ENCODE results near the gene TJP2.

TJP2 gene

DNA sequence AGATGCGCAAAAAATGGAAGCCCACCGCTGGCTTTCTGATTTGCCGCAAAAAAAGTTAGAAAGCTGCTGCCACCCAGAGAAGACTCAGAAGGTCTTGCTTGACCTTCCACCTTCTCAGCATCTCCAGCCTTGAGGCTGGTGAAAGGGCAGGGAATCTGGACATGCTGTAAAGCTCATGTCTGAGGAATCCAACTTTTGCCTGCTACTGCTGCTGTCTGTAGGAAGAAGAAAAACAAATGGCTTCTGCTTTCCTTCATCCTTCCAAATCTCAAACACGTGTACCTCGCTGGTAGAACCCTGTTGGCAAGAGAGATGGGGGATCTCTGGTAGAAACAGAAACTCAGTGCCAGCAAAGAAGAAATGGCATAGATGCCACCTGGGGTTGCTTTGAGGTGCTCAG is 10.2 kb downstream of the TJP2 start:
- H3K9ac ChIP-seq (ENCODE audit: low read depth, low read length, poor library complexity) = no peak overlapping the region
- H3K4me2 ChIP-seq (ENCODE audit: insufficient read depth, low read length, poor library complexity, severe bottlenecking) = no peak overlapping the region
- H3K4me3 ChIP-seq (ENCODE audit: low read length in 2 of 2) = no peak overlapping the region
- H3K4me1 ChIP-seq (ENCODE audit: control insufficient read depth in 2 of 2, insufficient read depth in 1 of 2, low read depth in 1 of 2, low read length in 2 of 2) = no peaks in the 10 kb centered on the region
- no peak overlapping the region for H2BK12ac ChIP-seq (ENCODE audit: low read length)
- no peak overlapping the region for H4K91ac ChIP-seq (ENCODE audit: low read depth, low read length, poor library complexity)
- H4K8ac ChIP-seq (ENCODE audit: low read depth, low read length) = no peak overlapping the region
- no peak overlapping the region for H3K18ac ChIP-seq (ENCODE audit: low read length)
- no peak overlapping the region for H2BK15ac ChIP-seq (ENCODE audit: low read length)
- H2BK5ac ChIP-seq (ENCODE audit: low read length) = no peak overlapping the region
- H3K27ac ChIP-seq (replicated peaks; ENCODE audit: low read length) = no peak overlapping the region
- DNase-seq (ENCODE audit: low spot score) = no peak
- H2AFZ ChIP-seq (ENCODE audit: low read length) = no peak overlapping the region
- H3K79me1 ChIP-seq (ENCODE audit: low read depth, low read length) = no peaks in the 10 kb centered on the region
- no peak overlapping the region for H3K14ac ChIP-seq (ENCODE audit: low read length)
- H2BK120ac ChIP-seq (ENCODE audit: low read depth, low read length) = no peak overlapping the region
- no peak overlapping the region for H2AK5ac ChIP-seq (ENCODE audit: low read depth, low read length)
- no peaks in the 10 kb centered on the region for H3K27me3 ChIP-seq (ENCODE audit: control insufficient read depth in 3 of 3, insufficient read depth in 3 of 3, low read depth in 1 of 3, low read length in 3 of 3)
- no peak overlapping the region for H3K23ac ChIP-seq (ENCODE audit: low read depth, low read length, poor library complexity)
- no peak overlapping the region for H3K4ac ChIP-seq (ENCODE audit: low read length)
- no peaks in the 10 kb centered on the region for H3K9me3 ChIP-seq (replicated peaks in 1 of 2; ENCODE audit: control insufficient read depth in 2 of 2, insufficient read depth in 1 of 2, low read depth in 1 of 2, low read length in 2 of 2)
- H3K36me3 ChIP-seq (replicated peaks in 1 of 2; ENCODE audit: control insufficient read depth in 2 of 2, insufficient read depth in 2 of 2, low read length in 2 of 2) = no peaks in the 10 kb centered on the region
- no CpG with 5 or more reads among the region's 5 CpGs for WGBS, 2 donors (ENCODE audit: extremely low coverage in 2 of 2, insufficient read length in 2 of 2, insufficient replicate concordance in 1 of 2)

DNA sequence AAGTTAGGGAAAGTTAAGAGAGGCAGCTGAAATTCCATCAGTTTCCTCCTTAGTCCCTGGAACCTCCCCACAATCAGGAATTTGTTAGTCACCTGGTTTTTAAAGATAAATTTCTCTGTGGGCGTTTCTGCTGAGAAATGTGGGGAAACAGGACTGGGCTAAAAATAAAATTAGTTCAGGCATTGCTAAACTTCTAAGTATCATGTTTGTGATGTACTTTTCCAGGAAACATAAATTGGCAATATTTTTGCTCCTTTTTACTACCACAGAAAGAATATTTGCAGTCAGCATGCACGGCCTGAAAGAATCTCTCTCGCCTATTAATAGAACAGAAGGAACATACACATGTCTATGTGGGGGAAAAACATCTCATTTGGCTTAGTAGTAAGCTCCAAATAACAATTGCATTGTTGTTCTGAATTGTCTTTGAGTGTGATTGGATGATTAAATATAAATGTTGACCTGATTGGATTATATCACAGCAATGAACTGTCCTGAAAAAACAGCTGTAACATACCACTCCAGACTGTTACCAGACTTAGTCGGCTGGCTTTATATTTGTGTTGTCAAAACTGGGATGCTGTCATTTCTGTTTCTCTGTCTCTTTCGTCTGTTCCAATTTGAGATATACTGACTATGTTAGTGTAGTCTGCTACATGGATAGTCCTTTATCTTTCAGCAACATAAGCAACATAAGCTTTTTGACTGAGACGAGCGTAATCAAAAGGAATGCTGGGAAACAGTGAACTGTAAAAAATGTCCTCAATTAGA is 12.9 kb downstream of the TJP2 start:
- no peaks in the 10 kb centered on the region for H3K9me3 ChIP-seq (replicated peaks in 1 of 2; ENCODE audit: control insufficient read depth in 2 of 2, insufficient read depth in 1 of 2, low read depth in 1 of 2, low read length in 2 of 2)
- H3K27me3 ChIP-seq (ENCODE audit: control insufficient read depth in 3 of 3, insufficient read depth in 3 of 3, low read depth in 1 of 3, low read length in 3 of 3) = no peaks in the 10 kb centered on the region
- DNase-seq (ENCODE audit: low spot score) = no peak
- no peak overlapping the region for H3K4me2 ChIP-seq (ENCODE audit: insufficient read depth, low read length, poor library complexity, severe bottlenecking)
- H3K36me3 ChIP-seq (replicated peaks in 1 of 2; ENCODE audit: control insufficient read depth in 2 of 2, insufficient read depth in 2 of 2, low read length in 2 of 2) = no peaks in the 10 kb centered on the region
- H3K4me3 ChIP-seq (ENCODE audit: low read length in 2 of 2) = no peak overlapping the region
- H2BK15ac ChIP-seq (ENCODE audit: low read length) = no peak overlapping the region
- H3K14ac ChIP-seq (ENCODE audit: low read length) = no peak overlapping the region
- no peaks in the 10 kb centered on the region for H3K4me1 ChIP-seq (ENCODE audit: control insufficient read depth in 2 of 2, insufficient read depth in 1 of 2, low read depth in 1 of 2, low read length in 2 of 2)
- no peak overlapping the region for H2BK12ac ChIP-seq (ENCODE audit: low read length)
- H3K18ac ChIP-seq (ENCODE audit: low read length) = no peak overlapping the region
- H3K23ac ChIP-seq (ENCODE audit: low read depth, low read length, poor library complexity) = no peak overlapping the region
- no peak overlapping the region for H3K9ac ChIP-seq (ENCODE audit: low read depth, low read length, poor library complexity)
- H3K27ac ChIP-seq (replicated peaks; ENCODE audit: low read length) = no peak overlapping the region
- H2AFZ ChIP-seq (ENCODE audit: low read length) = no peak overlapping the region
- H2BK5ac ChIP-seq (ENCODE audit: low read length) = no peak overlapping the region
- H3K4ac ChIP-seq (ENCODE audit: low read length) = no peak overlapping the region
- no peak overlapping the region for H4K91ac ChIP-seq (ENCODE audit: low read depth, low read length, poor library complexity)
- no peak overlapping the region for H2BK120ac ChIP-seq (ENCODE audit: low read depth, low read length)
- no peaks in the 10 kb centered on the region for H3K79me1 ChIP-seq (ENCODE audit: low read depth, low read length)
- H2AK5ac ChIP-seq (ENCODE audit: low read depth, low read length) = no peak overlapping the region
- no CpG with 5 or more reads among the region's 7 CpGs for WGBS, 2 donors (ENCODE audit: extremely low coverage in 2 of 2, insufficient read length in 2 of 2, insufficient replicate concordance in 1 of 2)
- no peak overlapping the region for H4K8ac ChIP-seq (ENCODE audit: low read depth, low read length)

DNA sequence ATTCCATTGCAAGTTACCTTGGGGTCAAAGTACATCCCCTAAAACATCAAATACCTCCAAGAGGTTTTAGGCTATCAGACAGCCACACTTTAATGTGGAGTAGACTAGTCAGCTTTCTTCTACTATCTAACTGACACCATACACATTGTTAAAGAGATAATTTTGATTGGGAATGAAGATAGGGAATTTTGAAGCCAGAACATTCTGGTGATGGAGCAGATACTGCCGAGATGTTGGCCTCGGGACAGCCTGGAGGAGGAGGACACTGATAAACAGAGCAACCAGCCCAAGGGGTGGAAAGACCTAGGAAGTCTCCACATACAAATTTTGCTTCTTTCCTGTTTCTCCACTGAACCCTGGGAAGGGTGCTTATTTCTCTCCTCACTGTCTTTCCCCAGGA is 14.9 kb downstream of the TJP2 start:
- DNase-seq (ENCODE audit: low spot score) = no peak
- Histone ChIP-seq H3K4me1 (ENCODE audit: control insufficient read depth in 2 of 2, insufficient read depth in 1 of 2, low read depth in 1 of 2, low read length in 2 of 2) (no peaks in the 10 kb centered on the region), H2BK12ac (ENCODE audit: low read length) (no peak overlapping the region), H4K91ac (ENCODE audit: low read depth, low read length, poor library complexity) (no peak overlapping the region), H3K9me3 (replicated peaks in 1 of 2; ENCODE audit: control insufficient read depth in 2 of 2, insufficient read depth in 1 of 2, low read depth in 1 of 2, low read length in 2 of 2) (no peaks in the 10 kb centered on the region), H3K4ac (ENCODE audit: low read length) (no peak overlapping the region), H3K23ac (ENCODE audit: low read depth, low read length, poor library complexity) (no peak overlapping the region), H2BK120ac (ENCODE audit: low read depth, low read length) (no peak overlapping the region), H3K27me3 (ENCODE audit: control insufficient read depth in 3 of 3, insufficient read depth in 3 of 3, low read depth in 1 of 3, low read length in 3 of 3) (no peaks in the 10 kb centered on the region), H2AFZ (ENCODE audit: low read length) (no peak overlapping the region), H3K14ac (ENCODE audit: low read length) (no peak overlapping the region), H3K27ac (replicated peaks; ENCODE audit: low read length) (no peak overlapping the region), H2BK5ac (ENCODE audit: low read length) (no peak overlapping the region), H3K79me1 (ENCODE audit: low read depth, low read length) (no peaks in the 10 kb centered on the region), H3K4me3 (ENCODE audit: low read length in 2 of 2) (no peak overlapping the region), H3K9ac (ENCODE audit: low read depth, low read length, poor library complexity) (no peak overlapping the region), H2AK5ac (ENCODE audit: low read depth, low read length) (no peak overlapping the region), H2BK15ac (ENCODE audit: low read length) (no peak overlapping the region), H3K4me2 (ENCODE audit: insufficient read depth, low read length, poor library complexity, severe bottlenecking) (no peak overlapping the region), H4K8ac (ENCODE audit: low read depth, low read length) (no peak overlapping the region), H3K36me3 (replicated peaks in 1 of 2; ENCODE audit: control insufficient read depth in 2 of 2, insufficient read depth in 2 of 2, low read length in 2 of 2) (no peaks in the 10 kb centered on the region), H3K18ac (ENCODE audit: low read length) (no peak overlapping the region)
- no CpG with 5 or more reads among the region's 2 CpGs for WGBS, 2 donors (ENCODE audit: extremely low coverage in 2 of 2, insufficient read length in 2 of 2, insufficient replicate concordance in 1 of 2)

DNA sequence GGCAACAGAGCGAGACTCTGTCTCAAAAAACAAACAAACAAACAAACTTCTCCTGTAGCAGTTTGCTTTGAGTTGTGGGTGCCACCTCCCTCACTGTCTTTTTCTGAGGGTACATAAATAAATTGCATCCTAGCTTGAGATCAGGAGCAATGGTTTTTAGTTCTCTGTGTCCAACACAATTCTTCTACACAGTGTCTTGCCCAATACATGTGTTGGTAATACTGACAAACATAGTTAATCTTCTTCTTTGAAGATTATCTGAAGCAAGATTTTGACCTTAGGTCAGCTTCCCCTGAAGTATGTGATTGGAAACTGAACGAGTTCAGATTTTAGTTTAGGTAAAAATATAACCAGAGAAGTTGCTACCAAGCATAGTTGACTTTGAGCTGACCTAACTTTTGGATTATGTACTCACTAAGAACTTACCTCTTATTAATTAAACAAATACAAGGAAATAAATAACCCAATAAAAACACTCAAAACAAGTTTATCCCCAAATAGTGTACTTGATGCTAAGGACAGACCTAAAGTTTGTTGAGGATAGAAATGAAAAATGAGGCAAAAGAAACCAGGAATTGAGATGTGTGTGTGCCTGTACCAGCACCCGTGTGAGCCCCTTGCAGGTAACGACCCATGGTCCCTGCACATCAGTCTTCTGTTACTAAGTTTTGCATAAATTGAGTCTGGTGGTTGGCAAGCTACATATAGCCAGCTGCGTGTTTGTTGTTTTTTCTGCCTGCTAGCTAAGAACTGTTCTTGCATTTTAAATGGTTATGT is 16.2 kb downstream of the TJP2 start:
- DNase-seq (ENCODE audit: low spot score) = no peak
- no peaks in the 10 kb centered on the region for H3K79me1 ChIP-seq (ENCODE audit: low read depth, low read length)
- H3K23ac ChIP-seq (ENCODE audit: low read depth, low read length, poor library complexity) = no peak overlapping the region
- no peaks in the 10 kb centered on the region for H3K9me3 ChIP-seq (replicated peaks in 1 of 2; ENCODE audit: control insufficient read depth in 2 of 2, insufficient read depth in 1 of 2, low read depth in 1 of 2, low read length in 2 of 2)
- no peak overlapping the region for H4K91ac ChIP-seq (ENCODE audit: low read depth, low read length, poor library complexity)
- no peaks in the 10 kb centered on the region for H3K4me1 ChIP-seq (ENCODE audit: control insufficient read depth in 2 of 2, insufficient read depth in 1 of 2, low read depth in 1 of 2, low read length in 2 of 2)
- H2BK120ac ChIP-seq (ENCODE audit: low read depth, low read length) = no peak overlapping the region
- H2AFZ ChIP-seq (ENCODE audit: low read length) = no peak overlapping the region
- H4K8ac ChIP-seq (ENCODE audit: low read depth, low read length) = no peak overlapping the region
- no peak overlapping the region for H2AK5ac ChIP-seq (ENCODE audit: low read depth, low read length)
- no peak overlapping the region for H2BK15ac ChIP-seq (ENCODE audit: low read length)
- H3K4ac ChIP-seq (ENCODE audit: low read length) = no peak overlapping the region
- no peak overlapping the region for H3K27ac ChIP-seq (replicated peaks; ENCODE audit: low read length)
- H3K4me3 ChIP-seq (ENCODE audit: low read length in 2 of 2) = no peak overlapping the region
- no CpG with 5 or more reads among the region's 5 CpGs for WGBS, 2 donors (ENCODE audit: extremely low coverage in 2 of 2, insufficient read length in 2 of 2, insufficient replicate concordance in 1 of 2)
- H2BK12ac ChIP-seq (ENCODE audit: low read length) = no peak overlapping the region
- H3K18ac ChIP-seq (ENCODE audit: low read length) = no peak overlapping the region
- no peaks in the 10 kb centered on the region for H3K36me3 ChIP-seq (replicated peaks in 1 of 2; ENCODE audit: control insufficient read depth in 2 of 2, insufficient read depth in 2 of 2, low read length in 2 of 2)
- H3K27me3 ChIP-seq (ENCODE audit: control insufficient read depth in 3 of 3, insufficient read depth in 3 of 3, low read depth in 1 of 3, low read length in 3 of 3) = no peaks in the 10 kb centered on the region
- no peak overlapping the region for H3K14ac ChIP-seq (ENCODE audit: low read length)
- H3K9ac ChIP-seq (ENCODE audit: low read depth, low read length, poor library complexity) = no peak overlapping the region
- H3K4me2 ChIP-seq (ENCODE audit: insufficient read depth, low read length, poor library complexity, severe bottlenecking) = no peak overlapping the region
- H2BK5ac ChIP-seq (ENCODE audit: low read length) = no peak overlapping the region

All from neuronal stem cell (in vitro differentiated cells).